HepG2 (cell line): ENCODE results near the gene ANO10. TPM values are rescaled to one million over a fixed set of nuclear protein-coding genes. Genes with fewer than 3 reads are reported as not detected.

ENCODE experiments used
- ATAC-seq: fragments of 200-7000 bp; cut with Tn5 transposase; 3 replicates; pipeline ENCODE4 v1.9.1; 2020; ENCODE audit warnings: mild to moderate bottlenecking, moderate library complexity
- BruUV-seq: library from RNA; stranded (reverse); fragments of 400-500 nt; replicated peaks from 2 replicates; lab custom pipeline; 2021; lab: Mats Ljungman, UMichigan
- CTCF ChIA-PET: fragments of 300-600 bp; formaldehyde crosslinking; extraction: SDS; loops from one replicate; lab custom pipeline; 2021; ENCODE audit warnings: low total read pairs, inconsistent platforms, low intra/inter-chr PET ratio; lab: Yijun Ruan, JAX
- POLR2A ChIA-PET: fragments of 350-600 bp; sonication (Branson Sonifier 250); formaldehyde crosslinking; loops from one replicate; lab custom pipeline; 2020; ENCODE audit warnings: antibody characterized with exemption, inconsistent platforms; lab: Yijun Ruan, JAX
- DNase-seq: peaks from one replicate; pipeline ENCODE4 v3.0.0-alpha.2; 2015; ENCODE audit warnings: low spot score
- FAIRE-seq: peaks from 3 replicates; lab custom pipeline; 2011; peaks lifted over from hg19 to GRCh38; lab: Jason Lieb, UNC
- H2AFZ ChIP-seq: one replicate; pipeline ENCODE4 v1.6.1; 2011; ENCODE audit warnings: low read length, inconsistent platforms
- H3K27ac ChIP-seq: fragments of 300-600 bp; 3 replicates; pipeline ENCODE4 v1.8.0; 2011; ENCODE audit warnings: mixed run types, mild to moderate bottlenecking, mixed read lengths, low read length, inconsistent platforms; ENCODE audit not compliant: insufficient read depth; ENCODE audit errors: extremely low read length
- H3K27me3 ChIP-seq, 2 experiments: fragments of 200-600 bp in 1 of 2; 2 replicates in 1 of 2; 3 replicates in 1 of 2; pipeline versions ENCODE4 v1.6.0 to v1.8.0; 2011; ENCODE audit warnings: low read length in 2 of 2, mild to moderate bottlenecking in 2 of 2, moderate library complexity in 2 of 2, inconsistent platforms in 1 of 2; ENCODE audit not compliant: insufficient read depth in 2 of 2, control insufficient read depth in 1 of 2
- H3K36me3 ChIP-seq, 2 experiments: fragments of 200-600 bp in 1 of 2; replicated peaks in 1 of 2; 2 replicates in 1 of 2; 3 replicates in 1 of 2; pipeline versions ENCODE4 v1.5.1 to v1.8.0; 2011; ENCODE audit warnings: low read length in 2 of 2, inconsistent platforms in 1 of 2; ENCODE audit not compliant: insufficient read depth in 2 of 2, control insufficient read depth in 1 of 2
- H3K4me1 ChIP-seq: 2 replicates; pipeline ENCODE4 v1.5.1; 2012; ENCODE audit warnings: low read length, inconsistent platforms; ENCODE audit not compliant: insufficient read depth
- H3K4me2 ChIP-seq: 2 replicates; pipeline ENCODE4 v1.6.0; 2011; ENCODE audit warnings: low read depth, low read length, inconsistent platforms
- H3K4me3 ChIP-seq, 3 experiments: fragments of 200-600 bp in 1 of 3; sonication (generic), shearing (Covaris generic) in 1 of 3; replicated peaks in 1 of 3; 2 replicates each; pipeline ENCODE4 v1.5.1; 2011 to 2016; ENCODE audit warnings: low read length in 3 of 3, inconsistent platforms in 2 of 3, low read depth in 2 of 3, mild to moderate bottlenecking in 2 of 3, control low read depth in 1 of 3, mixed read lengths in 1 of 3; ENCODE audit not compliant: insufficient read depth in 1 of 3
- H3K79me2 ChIP-seq: one replicate; pipeline ENCODE4 v1.6.1; 2011; ENCODE audit warnings: low read length, inconsistent platforms; ENCODE audit not compliant: insufficient read depth
- H3K9ac ChIP-seq: 2 replicates; pipeline ENCODE4 v1.6.0; 2011; ENCODE audit warnings: mild to moderate bottlenecking, low read depth, low read length, inconsistent platforms; ENCODE audit not compliant: insufficient read depth
- H3K9me3 ChIP-seq: 2 replicates; pipeline ENCODE4 v1.5.1; 2012; ENCODE audit warnings: mild to moderate bottlenecking, low read length
- H4K20me1 ChIP-seq: 2 replicates; pipeline ENCODE4 v1.6.0; 2011; ENCODE audit warnings: inconsistent platforms, mild to moderate bottlenecking, low read length, moderate library complexity; ENCODE audit not compliant: insufficient read depth
- GFI1 ChIP-seq: sonication (generic); formaldehyde crosslinking; IDR thresholded peaks from 2 replicates; pipeline ENCODE4 v1.5.0; 2020; ENCODE audit warnings: missing genetic modification reagents, mild to moderate bottlenecking, borderline replicate concordance
- HDAC2 ChIP-seq: sonication (generic); formaldehyde crosslinking; IDR thresholded peaks from 2 replicates; pipeline ENCODE4 v1.4.0; 2020; ENCODE audit warnings: missing genetic modification reagents
- HOXA5 ChIP-seq: sonication (generic); formaldehyde crosslinking; IDR thresholded peaks from 2 replicates; pipeline ENCODE4 v1.4.0; 2020; ENCODE audit warnings: missing genetic modification reagents
- NFIC ChIP-seq: IDR thresholded peaks from 2 replicates; pipeline ENCODE4 v1.6.1; 2012; ENCODE audit warnings: mild to moderate bottlenecking, low read length, inconsistent platforms
- NFKBIZ ChIP-seq: IDR thresholded peaks from 2 replicates; pipeline ENCODE4 v1.6.1; 2018; ENCODE audit warnings: missing genetic modification reagents, missing compliant biosample characterization
- ZBTB8A ChIP-seq: sonication (generic); formaldehyde crosslinking; IDR thresholded peaks from 2 replicates; pipeline ENCODE4 v1.4.0; 2020; ENCODE audit warnings: mild to moderate bottlenecking, low read depth, missing genetic modification reagents, borderline replicate concordance
- ZC3H4 ChIP-seq: sonication (generic); formaldehyde crosslinking; IDR thresholded peaks from 2 replicates; pipeline ENCODE4 v1.4.0; 2020; ENCODE audit warnings: missing genetic modification reagents, borderline replicate concordance
- ZNF616 ChIP-seq: sonication (generic); formaldehyde crosslinking; IDR thresholded peaks from 2 replicates; pipeline ENCODE4 v1.5.0; 2020; ENCODE audit warnings: low read depth, mild to moderate bottlenecking, missing genetic modification reagents
- WGBS: methylation state at CpG from one replicate; pipeline ENCODE4 v1.1.6; 2017; ENCODE audit warnings: low lambda C conversion rate; 5-methylcytosine and 5-hydroxymethylcytosine counted together
- in situ Hi-C: cut with HindIII; loops from 2 replicates; pipeline ENCODE4 v1.10.0; 2017; ENCODE audit warnings: low pct_unique_long_range_greater_than_20kb; ENCODE audit not compliant: extremely low pct_ligation_motif_present
- intact Hi-C: fragments of 100-400 bp; cut with micrococcal nuclease; formaldehyde crosslinking; loops from one replicate; pipeline ENCODE4 v1.10.0; 2022; ENCODE audit not compliant: unreplicated experiment
- polyA plus RNA-seq, 8 experiments: library from polyadenylated mRNA; depleted of rRNA in 3 of 8; stranded (reverse) in 7 of 8; unstranded in 1 of 8; fragments of >200 nt; fragmentation: Illumina TruSeq in 4 of 8; extraction: Trizol in 4 of 8; gene quantifications; 2 replicates each; pipeline versions ENCODE4 v1.2.1 to v1.2.3, GENCODE V29; 2011 to 2016; ENCODE audit warnings: low read depth in 4 of 8, missing spikeins in 1 of 8, mixed read lengths in 1 of 8; ENCODE audit not compliant: insufficient read depth in 1 of 8
- total RNA-seq, 5 experiments: library from RNA; depleted of rRNA; stranded (reverse); fragments of >200 nt; fragmentation: Illumina TruSeq; extraction: Trizol; gene quantifications; 2 replicates each; pipeline ENCODE4 v1.2.3, GENCODE V29; 2016; ENCODE audit warnings: low read depth in 1 of 5
- TF ChIP-seq, protein P1 (sequence below): sonication (generic); formaldehyde crosslinking; conservative IDR thresholded peaks from 2 replicates; pipeline ENCODE4 v1.4.0; 2020; ENCODE audit warnings: mild to moderate bottlenecking, missing genetic modification reagents, moderate library complexity
- TF ChIP-seq, protein P2 (sequence below): IDR thresholded peaks from 2 replicates; pipeline ENCODE4 v1.6.1; 2018; ENCODE audit warnings: missing genetic modification reagents, mild to moderate bottlenecking, missing compliant biosample characterization
- TF ChIP-seq, protein P3 (sequence below): sonication (generic); formaldehyde crosslinking; IDR thresholded peaks from 2 replicates; pipeline ENCODE4 v1.8.0; 2022; ENCODE audit warnings: missing genetic modification reagents, mild to moderate bottlenecking, borderline replicate concordance
- TF ChIP-seq, protein P4 (sequence below): sonication (generic); formaldehyde crosslinking; IDR thresholded peaks from 2 replicates; pipeline ENCODE4 v1.4.0; 2020; ENCODE audit warnings: missing genetic modification reagents

ANO10 gene
- total and polyA plus RNA-seq, 2 of the 13 experiments (the other 11 are each of a cell fraction or from before 2014, with no cell fraction given), result 10.4 to 13.1 TPM

DNA sequence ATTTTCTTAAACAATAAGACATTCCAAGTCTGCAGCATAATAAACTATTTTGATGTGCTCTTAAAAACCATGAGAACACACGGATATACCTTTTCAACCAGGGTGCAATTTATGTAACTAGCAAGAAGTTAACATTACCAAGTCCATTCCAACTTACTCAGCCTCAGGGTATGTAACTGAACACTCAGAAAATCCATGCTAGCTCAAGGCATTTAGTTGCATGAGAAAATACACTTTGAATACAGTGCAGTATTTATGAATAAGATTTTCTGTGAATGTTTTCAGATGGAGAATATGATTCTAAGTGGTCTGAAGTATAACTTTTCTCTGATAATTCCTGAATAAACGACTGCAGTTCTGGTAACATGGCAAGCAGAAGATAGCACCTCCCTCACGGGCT lies 211.2 kb downstream of the ANO10 start (continued):
- TF ChIP-seq, protein P1, sequence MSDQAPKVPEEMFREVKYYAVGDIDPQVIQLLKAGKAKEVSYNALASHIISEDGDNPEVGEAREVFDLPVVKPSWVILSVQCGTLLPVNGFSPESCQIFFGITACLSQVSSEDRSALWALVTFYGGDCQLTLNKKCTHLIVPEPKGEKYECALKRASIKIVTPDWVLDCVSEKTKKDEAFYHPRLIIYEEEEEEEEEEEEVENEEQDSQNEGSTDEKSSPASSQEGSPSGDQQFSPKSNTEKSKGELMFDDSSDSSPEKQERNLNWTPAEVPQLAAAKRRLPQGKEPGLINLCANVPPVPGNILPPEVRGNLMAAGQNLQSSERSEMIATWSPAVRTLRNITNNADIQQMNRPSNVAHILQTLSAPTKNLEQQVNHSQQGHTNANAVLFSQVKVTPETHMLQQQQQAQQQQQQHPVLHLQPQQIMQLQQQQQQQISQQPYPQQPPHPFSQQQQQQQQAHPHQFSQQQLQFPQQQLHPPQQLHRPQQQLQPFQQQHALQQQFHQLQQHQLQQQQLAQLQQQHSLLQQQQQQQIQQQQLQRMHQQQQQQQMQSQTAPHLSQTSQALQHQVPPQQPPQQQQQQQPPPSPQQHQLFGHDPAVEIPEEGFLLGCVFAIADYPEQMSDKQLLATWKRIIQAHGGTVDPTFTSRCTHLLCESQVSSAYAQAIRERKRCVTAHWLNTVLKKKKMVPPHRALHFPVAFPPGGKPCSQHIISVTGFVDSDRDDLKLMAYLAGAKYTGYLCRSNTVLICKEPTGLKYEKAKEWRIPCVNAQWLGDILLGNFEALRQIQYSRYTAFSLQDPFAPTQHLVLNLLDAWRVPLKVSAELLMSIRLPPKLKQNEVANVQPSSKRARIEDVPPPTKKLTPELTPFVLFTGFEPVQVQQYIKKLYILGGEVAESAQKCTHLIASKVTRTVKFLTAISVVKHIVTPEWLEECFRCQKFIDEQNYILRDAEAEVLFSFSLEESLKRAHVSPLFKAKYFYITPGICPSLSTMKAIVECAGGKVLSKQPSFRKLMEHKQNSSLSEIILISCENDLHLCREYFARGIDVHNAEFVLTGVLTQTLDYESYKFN (CRISPR knock-in tag), result no peak

DNA sequence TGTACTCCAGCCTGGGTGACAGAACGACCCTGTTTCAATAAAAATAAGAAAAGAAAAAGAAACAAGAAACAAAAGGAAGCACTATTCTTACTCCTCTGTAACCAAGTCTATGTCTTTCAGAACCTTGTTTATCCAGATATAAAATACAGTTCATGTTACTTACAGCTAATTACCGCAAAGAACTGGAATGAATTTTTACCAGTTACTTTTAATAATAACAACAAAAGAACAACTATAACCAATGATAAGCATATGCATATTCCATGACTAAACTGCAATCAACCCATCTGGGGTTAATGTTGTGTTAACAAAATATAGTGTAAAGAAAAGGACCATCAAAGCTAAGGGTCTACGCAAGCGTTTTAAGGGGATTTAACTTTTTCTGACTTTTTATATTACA lies 212.3 kb downstream of the ANO10 start:
- DNase-seq (no peak), ATAC-seq (no peak), FAIRE-seq (no peak)
- peaks cover 14% of the 10 kb centered on the region for H3K4me1 ChIP-seq
- H3K9me3 ChIP-seq, result no peaks in the 10 kb centered on the region
- in situ Hi-C loops, result no loop called here
- 93% methylated on average over 4 of the region's 4 CpGs for WGBS
- no peak overlapping the region for H3K27ac ChIP-seq
- POLR2A ChIA-PET, result no interaction called here
- intact Hi-C loops, result no loop called here
- H3K4me3 ChIP-seq, result no peak overlapping the region
- no peak overlapping the region for H2AFZ ChIP-seq
- CTCF ChIA-PET, result no interaction called here
- no TSS peak for BruUV-seq
- H3K79me2 ChIP-seq, result no peaks in the 10 kb centered on the region
- no peaks in the 10 kb centered on the region for H3K36me3 ChIP-seq
- no peak overlapping the region for H3K9ac ChIP-seq
- no peak overlapping the region for H3K4me2 ChIP-seq
- no peaks in the 10 kb centered on the region for H4K20me1 ChIP-seq
- no peaks in the 10 kb centered on the region for H3K27me3 ChIP-seq
- TF ChIP-seq ZNF616 (no peak), GFI1 (CRISPR knock-in tag) (no peak), HOXA5 (CRISPR knock-in tag) (no peak), ZC3H4 (CRISPR knock-in tag) (no peak), NFKBIZ (CRISPR knock-in tag) (no peak), ZBTB8A (no peak), NFIC (no peak), HDAC2 (CRISPR knock-in tag) (no peak)
- TF ChIP-seq, protein P2, sequence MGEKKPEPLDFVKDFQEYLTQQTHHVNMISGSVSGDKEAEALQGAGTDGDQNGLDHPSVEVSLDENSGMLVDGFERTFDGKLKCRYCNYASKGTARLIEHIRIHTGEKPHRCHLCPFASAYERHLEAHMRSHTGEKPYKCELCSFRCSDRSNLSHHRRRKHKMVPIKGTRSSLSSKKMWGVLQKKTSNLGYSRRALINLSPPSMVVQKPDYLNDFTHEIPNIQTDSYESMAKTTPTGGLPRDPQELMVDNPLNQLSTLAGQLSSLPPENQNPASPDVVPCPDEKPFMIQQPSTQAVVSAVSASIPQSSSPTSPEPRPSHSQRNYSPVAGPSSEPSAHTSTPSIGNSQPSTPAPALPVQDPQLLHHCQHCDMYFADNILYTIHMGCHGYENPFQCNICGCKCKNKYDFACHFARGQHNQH (CRISPR knock-in tag), result no peak
- TF ChIP-seq, protein P3, sequence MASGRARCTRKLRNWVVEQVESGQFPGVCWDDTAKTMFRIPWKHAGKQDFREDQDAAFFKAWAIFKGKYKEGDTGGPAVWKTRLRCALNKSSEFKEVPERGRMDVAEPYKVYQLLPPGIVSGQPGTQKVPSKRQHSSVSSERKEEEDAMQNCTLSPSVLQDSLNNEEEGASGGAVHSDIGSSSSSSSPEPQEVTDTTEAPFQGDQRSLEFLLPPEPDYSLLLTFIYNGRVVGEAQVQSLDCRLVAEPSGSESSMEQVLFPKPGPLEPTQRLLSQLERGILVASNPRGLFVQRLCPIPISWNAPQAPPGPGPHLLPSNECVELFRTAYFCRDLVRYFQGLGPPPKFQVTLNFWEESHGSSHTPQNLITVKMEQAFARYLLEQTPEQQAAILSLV (CRISPR knock-in tag), result no peak
- TF ChIP-seq, protein P4, sequence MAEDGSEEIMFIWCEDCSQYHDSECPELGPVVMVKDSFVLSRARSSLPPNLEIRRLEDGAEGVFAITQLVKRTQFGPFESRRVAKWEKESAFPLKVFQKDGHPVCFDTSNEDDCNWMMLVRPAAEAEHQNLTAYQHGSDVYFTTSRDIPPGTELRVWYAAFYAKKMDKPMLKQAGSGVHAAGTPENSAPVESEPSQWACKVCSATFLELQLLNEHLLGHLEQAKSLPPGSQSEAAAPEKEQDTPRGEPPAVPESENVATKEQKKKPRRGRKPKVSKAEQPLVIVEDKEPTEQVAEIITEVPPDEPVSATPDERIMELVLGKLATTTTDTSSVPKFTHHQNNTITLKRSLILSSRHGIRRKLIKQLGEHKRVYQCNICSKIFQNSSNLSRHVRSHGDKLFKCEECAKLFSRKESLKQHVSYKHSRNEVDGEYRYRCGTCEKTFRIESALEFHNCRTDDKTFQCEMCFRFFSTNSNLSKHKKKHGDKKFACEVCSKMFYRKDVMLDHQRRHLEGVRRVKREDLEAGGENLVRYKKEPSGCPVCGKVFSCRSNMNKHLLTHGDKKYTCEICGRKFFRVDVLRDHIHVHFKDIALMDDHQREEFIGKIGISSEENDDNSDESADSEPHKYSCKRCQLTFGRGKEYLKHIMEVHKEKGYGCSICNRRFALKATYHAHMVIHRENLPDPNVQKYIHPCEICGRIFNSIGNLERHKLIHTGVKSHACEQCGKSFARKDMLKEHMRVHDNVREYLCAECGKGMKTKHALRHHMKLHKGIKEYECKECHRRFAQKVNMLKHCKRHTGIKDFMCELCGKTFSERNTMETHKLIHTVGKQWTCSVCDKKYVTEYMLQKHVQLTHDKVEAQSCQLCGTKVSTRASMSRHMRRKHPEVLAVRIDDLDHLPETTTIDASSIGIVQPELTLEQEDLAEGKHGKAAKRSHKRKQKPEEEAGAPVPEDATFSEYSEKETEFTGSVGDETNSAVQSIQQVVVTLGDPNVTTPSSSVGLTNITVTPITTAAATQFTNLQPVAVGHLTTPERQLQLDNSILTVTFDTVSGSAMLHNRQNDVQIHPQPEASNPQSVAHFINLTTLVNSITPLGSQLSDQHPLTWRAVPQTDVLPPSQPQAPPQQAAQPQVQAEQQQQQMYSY (CRISPR knock-in tag), result no peak
